Measurements from ENCODE around the gene SEC31B. TPM values are rescaled to one million over a fixed set of nuclear protein-coding genes. Genes with fewer than 3 reads are reported as not detected.

SEC31B gene
- total and polyA plus RNA-seq, 2 donors (not counting 3 experiments of a cell fraction or from before 2014, with no cell fraction given), result 11.1 to 14.4 TPM

- POLR2A ChIA-PET, result no interaction called here
- H3K9me3 ChIP-seq (replicated peaks; ENCODE audit: control insufficient read depth, insufficient read depth, low read length), result no peaks in the 10 kb centered on the region
- intact Hi-C loops (cut with micrococcal nuclease), result loop anchor here (1.0 kb wide), 1 partner anchor 9 kb away; no protein-coding TSS in a partner anchor
- no peaks in the 10 kb centered on the region for H3K9me1 ChIP-seq (replicated peaks; ENCODE audit: control insufficient read depth, extremely low read depth, insufficient read depth, low read length)
- peak within 1 kb of the TSS; percentile 49 for H3K27ac ChIP-seq (ENCODE audit: insufficient read depth, low read depth, low read length)
- H3K9ac ChIP-seq (replicated peaks; ENCODE audit: extremely low read depth, insufficient read depth, low read length), result peak within 1 kb of the TSS; percentile 93
- dilution Hi-C loops (cut with MboI; ENCODE audit: extremely low pct_ligation_motif_present, low sequenced_read_pairs), result no loop called here
- no peaks in the 10 kb centered on the region for H4K20me1 ChIP-seq (replicated peaks; ENCODE audit: control insufficient read depth, extremely low read depth, insufficient read depth, low read length)
- peak; percentile 90 for FAIRE-seq
- no TSS peak for BruUV-seq (replicated peaks)
- H2AFZ ChIP-seq (ENCODE audit: low read depth, low read length), result peak within 1 kb of the TSS; percentile 99
- H3K27me3 ChIP-seq (ENCODE audit: control insufficient read depth in 2 of 2, insufficient read depth in 2 of 2, low read length in 2 of 2), result no peaks in the 10 kb centered on the region
- peak within 1 kb of the TSS; percentile 98 for H3K4me2 ChIP-seq (ENCODE audit: insufficient read depth, low read length)
- DNase-seq (ENCODE audit: low read depth, low spot score), result peak; percentile 87
- H3K79me2 ChIP-seq (ENCODE audit: control insufficient read depth, insufficient read depth, low read length), result peaks cover 21% of the 10 kb centered on the region
- H3K4me3 ChIP-seq (replicated peaks in 1 of 3; ENCODE audit: insufficient read depth in 1 of 3, low read depth in 1 of 3, low read length in 3 of 3), result peak within 1 kb of the TSS; percentile 56 to 81 (median 78)
- peaks cover 14% of the 10 kb centered on the region for H3K4me1 ChIP-seq (ENCODE audit: control insufficient read depth, extremely low read depth, insufficient read depth, low read length)
- H3K36me3 ChIP-seq (ENCODE audit: control insufficient read depth in 2 of 2, extremely low read depth in 1 of 2, insufficient read depth in 2 of 2, low read length in 2 of 2), result peaks cover 11% of the 10 kb centered on the region in 2 experiments
- TF ChIP-seq JUN (IDR thresholded peaks at IDR 0.05; ENCODE audit: borderline replicate concordance, insufficient read depth, insufficient read length, low read depth) (no peak), POLR2AphosphoS5 (IDR thresholded peaks at IDR 0.05; ENCODE audit: insufficient read depth, low read depth, low read length) (peak; percentile 75), POLR2A (IDR thresholded peaks at IDR 0.05; ENCODE audit: low read depth, low read length) (peak; percentile 86)
- CTCF ChIA-PET, result interaction anchor here (1.0 to 3.2 kb wide), 4 partner anchors 9 to 348 kb away, joined by 3 to 28 read pairs (median 6); partner anchors contain the start of gene SEC31B
Observed at GRCh38 chr10:100529475-100530298, 10.0 kb upstream of the SEC31B start, which contains the start of gene NDUFB8. Gene NDUFB8 (minus strand): TSS chr10:100529871. CDS start chr10:100529851, 20 bp downstream.

- TF ChIP-seq POLR2A (IDR thresholded peaks at IDR 0.05; ENCODE audit: low read depth, low read length) (no peak), JUN (IDR thresholded peaks at IDR 0.05; ENCODE audit: borderline replicate concordance, insufficient read depth, insufficient read length, low read depth) (no peak), GATA2 (IDR thresholded peaks at IDR 0.05; ENCODE audit: insufficient read depth, insufficient read length, low read depth, low read length) (no peak), MAX (IDR thresholded peaks at IDR 0.05; ENCODE audit: insufficient read depth, insufficient read length) (no peak), FOS (IDR thresholded peaks at IDR 0.05; ENCODE audit: borderline replicate concordance, insufficient read depth, low read length) (no peak)
- Histone ChIP-seq H3K9me3 (replicated peaks; ENCODE audit: control insufficient read depth, insufficient read depth, low read length) (no peaks in the 10 kb centered on the region), H3K4me3 (replicated peaks in 1 of 3; ENCODE audit: insufficient read depth in 1 of 3, low read depth in 1 of 3, low read length in 3 of 3) (peak overlapping the region; percentile 56 to 81 (median 78)), H3K27ac (ENCODE audit: insufficient read depth, low read depth, low read length) (peak overlapping the region; percentile 49), H4K20me1 (replicated peaks; ENCODE audit: control insufficient read depth, extremely low read depth, insufficient read depth, low read length) (no peaks in the 10 kb centered on the region), H3K27me3 (ENCODE audit: control insufficient read depth in 2 of 2, insufficient read depth in 2 of 2, low read length in 2 of 2) (no peaks in the 10 kb centered on the region), H2AFZ (ENCODE audit: low read depth, low read length) (peak overlapping the region; percentile 99), H3K9ac (replicated peaks; ENCODE audit: extremely low read depth, insufficient read depth, low read length) (peak overlapping the region; percentile 93), H3K9me1 (replicated peaks; ENCODE audit: control insufficient read depth, extremely low read depth, insufficient read depth, low read length) (no peaks in the 10 kb centered on the region), H3K36me3 (ENCODE audit: control insufficient read depth in 2 of 2, extremely low read depth in 1 of 2, insufficient read depth in 2 of 2, low read length in 2 of 2) (peaks cover 11 to 17% of the 10 kb centered on the region in 2 experiments), H3K4me2 (ENCODE audit: insufficient read depth, low read length) (peak overlapping the region; percentile 98), H3K79me2 (ENCODE audit: control insufficient read depth, insufficient read depth, low read length) (peaks cover 21% of the 10 kb centered on the region), H3K4me1 (ENCODE audit: control insufficient read depth, extremely low read depth, insufficient read depth, low read length) (peaks cover 14% of the 10 kb centered on the region)
- CTCF ChIA-PET, result interaction anchor here (3.2 kb wide), 1 partner anchor 10 kb away, joined by 28 read pairs; the partner anchor contains the start of gene SEC31B
- FAIRE-seq (no peak), DNase-seq (ENCODE audit: low read depth, low spot score) (peak; percentile 18)
- dilution Hi-C loops (cut with MboI; ENCODE audit: extremely low pct_ligation_motif_present, low sequenced_read_pairs) (no loop called here), intact Hi-C loops (cut with micrococcal nuclease) (loop anchor here (1.0 kb wide), 1 partner anchor 9 kb away; no protein-coding TSS in a partner anchor)
- no TSS peak for BruUV-seq (replicated peaks)
- POLR2A ChIA-PET, result no interaction called here
Observed at GRCh38 chr10:100528921-100529474, 9.3 kb upstream of the SEC31B start.

Data from endothelial cell of umbilical vein (primary cell).